ENCODE data around the gene CYSTM1. TPM values are rescaled to one million over a fixed set of nuclear protein-coding genes. Genes with fewer than 3 reads are reported as not detected.

Gene CYSTM1
- total RNA-seq, 1 experiment from 2014 or later: 43.3 TPM

GRCh38 chr5:140251527-140251973 lies 76.6 kb downstream of the CYSTM1 start:
- H3K79me2 ChIP-seq (ENCODE audit: low read length): peaks cover 69% of the 10 kb centered on the region
- no peaks in the 10 kb centered on the region for H3K9me2 ChIP-seq (replicated peaks; ENCODE audit: low read length)
- no peaks in the 10 kb centered on the region for H3K27me3 ChIP-seq (ENCODE audit: low read length)
- no peaks in the 10 kb centered on the region for H4K20me1 ChIP-seq (ENCODE audit: low read length)
- peaks cover 3% of the 10 kb centered on the region; the same call in 1 of the 2 replicates for H3K36me3 ChIP-seq (ENCODE audit: low read depth, low read length)
- ChIA-PET CTCF (interaction anchor here (1.4 kb wide), 1 partner anchor 95 kb away, joined by 8 read pairs; the partner anchor contains the start of gene HBEGF), POLR2A (ENCODE audit: unreplicated experiment) (interaction anchor here (0.6 to 1.0 kb wide), 2 partner anchors 10 to 95 kb away, joined by 3 to 5 read pairs; partner anchors contain the start of gene HBEGF)
- no peaks in the 10 kb centered on the region for H3K9me3 ChIP-seq (ENCODE audit: low read length)
- BruUV-seq (replicated peaks): no TSS peak
- peak overlapping the region; percentile 63 for H3K4me2 ChIP-seq (ENCODE audit: low read length)
- H3K4me3 ChIP-seq (ENCODE audit: low read length): peak overlapping the region; percentile 26; the same call in 1 of the 2 replicates
- peak overlapping the region; percentile 61 for H3K9ac ChIP-seq (ENCODE audit: low read length)
- intact Hi-C loops (cut with micrococcal nuclease): no loop called here
- peaks cover 12% of the 10 kb centered on the region for H3F3A ChIP-seq (ENCODE audit: low read length, unreplicated experiment)
- peak overlapping the region; percentile 90 for H3K27ac ChIP-seq (ENCODE audit: low read length)
- DNase-seq (peak; percentile 96), ATAC-seq (peak; percentile 78)
- peaks cover 60% of the 10 kb centered on the region for H3K4me1 ChIP-seq (ENCODE audit: insufficient read depth, low read length)
- H2AFZ ChIP-seq (ENCODE audit: low read length): no peak overlapping the region
- TF ChIP-seq CTCF (conservative IDR thresholded peaks at IDR 0.05; ENCODE audit: low read depth, low read length) (no peak), EZH2 (IDR thresholded peaks at IDR 0.05; ENCODE audit: low read length, unreplicated experiment) (no peak), EZH2phosphoT487 (IDR thresholded peaks at IDR 0.05; ENCODE audit: borderline replicate concordance, low read length) (no peak)

- Histone ChIP-seq H3K9me2 (replicated peaks; ENCODE audit: low read length) (no peaks in the 10 kb centered on the region), H2AFZ (ENCODE audit: low read length) (no peak overlapping the region), H3K4me3 (ENCODE audit: low read length) (no peak overlapping the region), H4K20me1 (ENCODE audit: low read length) (no peaks in the 10 kb centered on the region), H3F3A (ENCODE audit: low read length, unreplicated experiment) (peaks cover 6% of the 10 kb centered on the region), H3K9me3 (ENCODE audit: low read length) (no peaks in the 10 kb centered on the region), H3K4me2 (ENCODE audit: low read length) (peak overlapping the region; percentile 49), H3K4me1 (ENCODE audit: insufficient read depth, low read length) (peaks cover 49% of the 10 kb centered on the region), H3K9ac (ENCODE audit: low read length) (peak overlapping the region; percentile 59), H3K79me2 (ENCODE audit: low read length) (peaks cover 70% of the 10 kb centered on the region), H3K36me3 (ENCODE audit: low read depth, low read length) (peaks cover 3% of the 10 kb centered on the region; the same call in 1 of the 2 replicates), H3K27ac (ENCODE audit: low read length) (peak overlapping the region; percentile 90), H3K27me3 (ENCODE audit: low read length) (no peaks in the 10 kb centered on the region)
- CTCF ChIA-PET: interaction anchor here (0.6 kb wide), 1 partner anchor 675 kb away, joined by 3 read pairs; no protein-coding TSS in a partner anchor
- POLR2A ChIA-PET (ENCODE audit: unreplicated experiment): no interaction called here
- intact Hi-C loops (cut with micrococcal nuclease): no loop called here
- no TSS peak for BruUV-seq (replicated peaks)
- ATAC-seq: no peak
- no peak for DNase-seq
- TF ChIP-seq EZH2 (IDR thresholded peaks at IDR 0.05; ENCODE audit: low read length, unreplicated experiment) (no peak), EZH2phosphoT487 (IDR thresholded peaks at IDR 0.05; ENCODE audit: borderline replicate concordance, low read length) (no peak), CTCF (conservative IDR thresholded peaks at IDR 0.05; ENCODE audit: low read depth, low read length) (no peak)
These were observed 77.6 kb downstream of the CYSTM1 start for GRCh38 chr5:140252470-140253126.

- DNase-seq (peak; percentile 73), ATAC-seq (peak; percentile 75)
- no peaks in the 10 kb centered on the region for H3K9me3 ChIP-seq (ENCODE audit: low read length)
- H3K9me2 ChIP-seq (replicated peaks; ENCODE audit: low read length): no peaks in the 10 kb centered on the region
- no peaks in the 10 kb centered on the region for H4K20me1 ChIP-seq (ENCODE audit: low read length)
- TF ChIP-seq EZH2 (IDR thresholded peaks at IDR 0.05; ENCODE audit: low read length, unreplicated experiment): no peak
- no peak for TF ChIP-seq EZH2phosphoT487 (IDR thresholded peaks at IDR 0.05; ENCODE audit: borderline replicate concordance, low read length)
- TF ChIP-seq CTCF (conservative IDR thresholded peaks at IDR 0.05; ENCODE audit: low read depth, low read length): no peak
- H3F3A ChIP-seq (ENCODE audit: low read length, unreplicated experiment): peaks cover 6% of the 10 kb centered on the region
- ChIA-PET POLR2A (ENCODE audit: unreplicated experiment) (no interaction called here), CTCF (interaction anchor here (1.9 kb wide), 1 partner anchor 93 kb away, joined by 8 read pairs; the partner anchor contains the start of gene HBEGF)
- peaks cover 71% of the 10 kb centered on the region for H3K79me2 ChIP-seq (ENCODE audit: low read length)
- no peak overlapping the region; the same call in 1 of the 2 replicates for H3K4me3 ChIP-seq (ENCODE audit: low read length)
- H3K36me3 ChIP-seq (ENCODE audit: low read depth, low read length): peaks cover 9% of the 10 kb centered on the region; the same call in 1 of the 2 replicates
- peak overlapping the region; percentile 53 for H3K4me2 ChIP-seq (ENCODE audit: low read length)
- peaks cover 47% of the 10 kb centered on the region for H3K4me1 ChIP-seq (ENCODE audit: insufficient read depth, low read length)
- intact Hi-C loops (cut with micrococcal nuclease): no loop called here
- H2AFZ ChIP-seq (ENCODE audit: low read length): no peak overlapping the region
- H3K9ac ChIP-seq (ENCODE audit: low read length): peak overlapping the region; percentile 13; the same call in 1 of the 2 replicates
- peak overlapping the region; percentile 90 for H3K27ac ChIP-seq (ENCODE audit: low read length)
- H3K27me3 ChIP-seq (ENCODE audit: low read length): no peaks in the 10 kb centered on the region
- BruUV-seq (replicated peaks): no TSS peak
These were observed 79.0 kb downstream of the CYSTM1 start for GRCh38 chr5:140253985-140254384.
